IMR-90 (cell line): Measurements from ENCODE around the gene SLC9A3.

ENCODE experiments used
- POLR2A ChIP-seq: IDR thresholded peaks from 2 replicates; pipeline ENCODE4 v1.6.1; 2012; ENCODE audit warnings: mild to moderate bottlenecking, low read depth, low read length
- SMC3 ChIP-seq: fragments of 150-350 bp; IDR thresholded peaks from 2 replicates; pipeline ENCODE4 v1.6.1; 2016; ENCODE audit warnings: low read depth, mild to moderate bottlenecking, antibody characterized with exemption, low read length, moderate library complexity
- TF ChIP-seq, protein P1 (sequence below): conservative IDR thresholded peaks from 2 replicates; pipeline ENCODE4 v1.5.1; 2012; ENCODE audit warnings: mild to moderate bottlenecking, low read depth, low read length, improper control_type of control experiment

DNA sequence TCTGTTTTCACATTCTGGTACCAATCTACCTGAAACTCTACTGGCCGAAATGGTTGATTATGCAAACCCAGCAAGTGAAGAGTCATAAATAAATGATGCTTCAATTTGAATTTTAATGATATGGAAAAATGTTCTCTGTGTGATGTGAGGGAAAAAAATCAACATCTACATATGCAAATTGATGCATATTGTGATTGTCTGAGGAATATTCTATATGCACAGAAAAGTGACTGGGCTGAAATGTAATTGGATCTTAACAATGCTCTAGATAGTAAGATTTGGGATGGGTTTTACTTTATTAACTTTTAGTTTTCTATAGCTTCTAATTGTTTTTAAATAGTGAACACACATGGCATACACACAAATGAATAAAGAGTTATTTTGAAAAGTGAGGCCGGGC lies 25.0 kb upstream of the SLC9A3 start:
- TF ChIP-seq, protein P1, sequence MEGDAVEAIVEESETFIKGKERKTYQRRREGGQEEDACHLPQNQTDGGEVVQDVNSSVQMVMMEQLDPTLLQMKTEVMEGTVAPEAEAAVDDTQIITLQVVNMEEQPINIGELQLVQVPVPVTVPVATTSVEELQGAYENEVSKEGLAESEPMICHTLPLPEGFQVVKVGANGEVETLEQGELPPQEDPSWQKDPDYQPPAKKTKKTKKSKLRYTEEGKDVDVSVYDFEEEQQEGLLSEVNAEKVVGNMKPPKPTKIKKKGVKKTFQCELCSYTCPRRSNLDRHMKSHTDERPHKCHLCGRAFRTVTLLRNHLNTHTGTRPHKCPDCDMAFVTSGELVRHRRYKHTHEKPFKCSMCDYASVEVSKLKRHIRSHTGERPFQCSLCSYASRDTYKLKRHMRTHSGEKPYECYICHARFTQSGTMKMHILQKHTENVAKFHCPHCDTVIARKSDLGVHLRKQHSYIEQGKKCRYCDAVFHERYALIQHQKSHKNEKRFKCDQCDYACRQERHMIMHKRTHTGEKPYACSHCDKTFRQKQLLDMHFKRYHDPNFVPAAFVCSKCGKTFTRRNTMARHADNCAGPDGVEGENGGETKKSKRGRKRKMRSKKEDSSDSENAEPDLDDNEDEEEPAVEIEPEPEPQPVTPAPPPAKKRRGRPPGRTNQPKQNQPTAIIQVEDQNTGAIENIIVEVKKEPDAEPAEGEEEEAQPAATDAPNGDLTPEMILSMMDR, result no peak
- TF ChIP-seq SMC3 (no peak), POLR2A (no peak)
